Measurements from ENCODE around the gene CDK14. TPM values are rescaled to one million over a fixed set of nuclear protein-coding genes. Genes with fewer than 3 reads are reported as not detected.

Gene CDK14
- total and polyA plus RNA-seq, 4 donors, result 4.2 to 12.4 (median 7.4) TPM

GRCh38 chr7:90690159-90690858 lies 94.2 kb downstream of the CDK14 start:
- no peaks in the 10 kb centered on the region for H3K36me3 ChIP-seq (ENCODE audit: control insufficient read depth in 4 of 4, insufficient read depth in 3 of 4, low read depth in 1 of 4, low read length in 3 of 4)
- no peak overlapping the region for H3K9ac ChIP-seq (ENCODE audit: low read depth in 1 of 2, low read length in 2 of 2)

More at GRCh38 chr7:90690159-90690858, 94.2 kb downstream of the CDK14 start:
- Histone ChIP-seq H3K27ac (ENCODE audit: low read depth in 1 of 2, low read length in 2 of 2) (no peak overlapping the region), H3K27me3 (ENCODE audit: control insufficient read depth in 4 of 4, insufficient read depth in 4 of 4, low read length in 3 of 4) (no peaks in the 10 kb centered on the region), H3K9me3 (ENCODE audit: control insufficient read depth in 4 of 4, low read length in 3 of 4) (no peaks in the 10 kb centered on the region), H3K4me1 (ENCODE audit: control insufficient read depth in 4 of 4, insufficient read depth in 4 of 4, low read length in 3 of 4) (peaks cover 0 to 3% (median 0%) of the 10 kb centered on the region in 4 donors), H3K4me3 (ENCODE audit: low read depth in 1 of 3, low read length in 3 of 3) (no peak overlapping the region)
- no peak for DNase-seq (ENCODE audit: low spot score)
- 90% methylated on average over 3 of the region's 3 CpGs for WGBS
- TF ChIP-seq ATF3 (IDR thresholded peaks at IDR 0.05) (no peak), REST (IDR thresholded peaks at IDR 0.05) (no peak), HNF4G (IDR thresholded peaks at IDR 0.05) (no peak), RXRA (IDR thresholded peaks at IDR 0.05) (no peak), EGR1 (IDR thresholded peaks at IDR 0.05; ENCODE audit: low read depth in 2 of 2) (no peak), ZBTB33 (IDR thresholded peaks at IDR 0.05) (no peak), SP1 (IDR thresholded peaks at IDR 0.05) (no peak), GABPA (IDR thresholded peaks at IDR 0.05 in 1 of 2, conservative IDR thresholded peaks at IDR 0.05 in 1 of 2) (no peak), JUND (IDR thresholded peaks at IDR 0.05) (no peak), CTCF (IDR thresholded peaks at IDR 0.05; ENCODE audit: low read depth, low read length, missing input control) (no peak), FOXA1 (IDR thresholded peaks at IDR 0.05) (no peak), NR2F2 (IDR thresholded peaks at IDR 0.05) (no peak), MAX (IDR thresholded peaks at IDR 0.05) (no peak), TAF1 (conservative IDR thresholded peaks at IDR 0.05) (no peak), RAD21 (IDR thresholded peaks at IDR 0.05) (no peak), HNF4A (conservative IDR thresholded peaks at IDR 0.05) (no peak)
